ENCODE measurements around the gene POU2F2.

POU2F2 gene

DNA sequence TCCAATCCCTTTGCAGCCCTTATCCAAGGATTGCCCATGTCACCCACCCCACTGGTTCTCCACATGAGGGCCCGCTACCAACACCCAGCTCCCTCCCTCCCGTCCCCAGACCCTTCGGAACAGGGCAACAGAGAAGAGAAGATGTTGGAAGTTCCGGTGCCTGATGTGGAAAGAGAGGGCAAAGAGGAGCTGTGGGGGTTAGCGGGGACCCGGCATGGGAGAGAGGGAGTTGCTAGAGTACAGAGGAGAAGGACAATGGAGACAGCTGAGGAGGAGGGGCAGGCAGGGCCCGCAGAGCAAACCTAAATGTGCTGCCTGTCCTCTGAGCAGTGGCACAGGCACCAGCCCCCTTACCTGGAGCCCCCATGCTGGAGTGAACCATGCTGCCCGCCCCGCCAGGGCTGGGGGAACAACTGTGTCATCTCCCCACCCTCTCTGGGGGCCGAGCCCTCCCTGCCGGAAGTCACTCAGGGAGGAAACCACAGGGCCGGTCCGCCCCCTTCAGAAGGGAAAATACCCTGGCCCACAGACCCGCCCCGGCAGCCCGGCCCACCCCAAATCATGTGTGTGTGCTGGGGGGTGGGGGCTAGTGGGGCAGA is at the start of gene POU2F2:
Gene POU2F2, minus strand, starts transcription at position 417 of the 599 bp plus-strand sequence. Its CDS starts 35 bp downstream, at position 382.
- no peak for DNase-seq

DNA sequence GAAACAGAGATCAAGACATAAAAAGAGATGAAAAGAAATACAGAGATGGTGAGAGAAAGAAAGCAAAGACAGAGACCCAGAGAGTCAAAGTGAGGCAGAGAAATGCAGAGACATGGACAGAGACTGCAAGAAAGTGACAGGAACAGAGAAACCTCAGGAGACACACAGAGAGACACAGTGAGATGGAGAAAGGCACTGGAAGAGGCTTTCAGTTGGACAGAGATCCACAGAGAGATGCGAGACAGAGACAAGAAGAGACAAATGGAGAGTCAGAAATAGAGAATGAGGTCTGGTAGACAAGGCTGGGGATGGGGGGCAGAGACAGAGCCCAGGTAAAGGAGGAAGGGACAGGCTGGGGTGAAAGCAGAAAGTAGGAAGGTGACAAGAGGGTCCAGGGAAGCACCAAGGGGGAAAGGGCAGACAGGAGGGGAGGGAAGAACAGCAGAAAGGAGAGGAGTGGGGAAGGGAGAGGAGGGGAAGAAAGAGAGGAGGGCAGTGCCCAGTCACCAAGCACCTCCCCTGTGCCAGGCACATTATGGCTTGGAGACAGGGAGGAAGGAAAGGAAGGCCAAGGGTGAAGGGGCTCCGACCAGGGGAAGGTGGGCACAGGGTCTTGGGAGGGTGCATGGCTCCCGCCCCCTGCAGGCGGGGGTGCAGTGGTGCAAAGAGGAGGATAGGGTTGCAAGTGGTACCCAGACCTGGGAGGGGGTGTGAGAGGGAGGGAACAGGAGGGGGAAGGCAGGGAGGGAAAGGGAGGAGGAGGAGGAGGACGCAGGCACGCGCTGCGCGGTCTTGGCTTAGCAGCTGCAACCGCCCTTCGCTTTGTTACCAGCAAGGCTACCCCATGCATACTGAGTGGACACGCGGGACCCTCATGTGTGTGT is 46.8 kb upstream of the POU2F2 start:
- peak; percentile 61 for DNase-seq

DNA sequence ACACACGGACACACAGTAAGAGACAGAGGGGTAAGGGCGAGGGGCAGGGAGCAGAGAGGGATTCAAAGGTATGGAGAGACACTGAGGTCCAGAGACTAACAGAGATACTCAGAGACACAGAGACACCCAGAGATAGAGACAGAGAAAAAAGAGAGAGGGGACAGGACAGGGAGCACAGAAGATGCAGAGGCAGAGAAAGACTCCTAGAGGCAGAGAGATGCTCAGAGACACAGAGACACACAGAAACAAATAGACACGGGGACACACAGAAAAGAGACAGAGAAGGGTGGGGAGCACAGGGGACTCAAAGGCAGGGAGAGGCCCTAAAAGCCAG is 45.4 kb upstream of the POU2F2 start:
- no peak for DNase-seq

DNA sequence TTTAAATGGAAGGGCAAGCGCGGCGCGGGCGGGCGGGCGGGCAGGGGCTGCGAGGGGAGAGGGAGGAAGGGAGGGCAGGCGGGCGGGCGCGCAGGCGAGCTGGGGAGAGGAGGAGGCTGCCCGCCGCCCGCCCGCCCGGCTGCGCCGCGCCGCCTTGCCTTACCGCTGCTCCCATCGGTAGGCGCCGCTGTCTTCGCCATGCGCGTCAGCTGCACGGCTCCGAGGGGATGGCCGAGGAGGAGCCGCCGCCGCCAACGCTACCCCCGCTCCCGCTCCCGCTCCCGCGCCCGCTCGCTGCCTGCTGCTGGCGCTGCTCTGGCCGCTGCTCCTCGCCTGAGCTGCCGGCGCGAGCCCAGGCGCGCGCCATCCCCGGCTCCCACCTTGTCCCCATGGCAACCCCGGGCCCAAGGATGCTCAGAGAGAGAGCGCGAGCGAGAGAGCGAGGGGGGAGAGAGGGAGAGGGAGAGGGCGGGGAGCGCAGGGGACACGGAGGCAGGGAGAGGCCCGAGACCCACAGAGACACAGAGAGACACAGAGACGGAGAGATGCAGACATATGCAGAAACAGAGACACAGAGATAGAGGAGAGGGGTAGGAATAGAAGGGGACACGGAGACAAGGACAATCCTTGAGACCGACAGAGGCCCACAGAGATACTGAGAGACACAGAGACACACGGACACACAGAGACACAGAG is 44.9 kb upstream of the POU2F2 start:
- peak; percentile 98 for DNase-seq

DNA sequence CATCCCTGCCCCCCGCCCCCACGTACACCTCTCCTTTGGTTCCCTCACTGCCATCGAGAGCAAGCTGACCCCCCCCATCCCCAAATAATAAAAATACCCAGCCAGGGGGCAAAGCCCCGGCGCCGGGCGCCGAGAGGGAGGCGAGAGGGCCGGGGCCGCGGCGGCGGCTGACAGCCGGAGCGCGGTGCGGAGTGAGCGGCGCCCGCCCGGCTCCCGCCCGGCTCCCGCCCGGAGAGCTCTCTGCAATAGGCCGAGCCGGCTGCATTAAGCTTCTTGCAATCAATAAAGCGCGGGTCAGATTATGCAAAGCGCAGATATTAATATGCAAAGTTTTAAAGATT is 44.4 kb upstream of the POU2F2 start:
- DNase-seq, result peak; percentile 98

DNA sequence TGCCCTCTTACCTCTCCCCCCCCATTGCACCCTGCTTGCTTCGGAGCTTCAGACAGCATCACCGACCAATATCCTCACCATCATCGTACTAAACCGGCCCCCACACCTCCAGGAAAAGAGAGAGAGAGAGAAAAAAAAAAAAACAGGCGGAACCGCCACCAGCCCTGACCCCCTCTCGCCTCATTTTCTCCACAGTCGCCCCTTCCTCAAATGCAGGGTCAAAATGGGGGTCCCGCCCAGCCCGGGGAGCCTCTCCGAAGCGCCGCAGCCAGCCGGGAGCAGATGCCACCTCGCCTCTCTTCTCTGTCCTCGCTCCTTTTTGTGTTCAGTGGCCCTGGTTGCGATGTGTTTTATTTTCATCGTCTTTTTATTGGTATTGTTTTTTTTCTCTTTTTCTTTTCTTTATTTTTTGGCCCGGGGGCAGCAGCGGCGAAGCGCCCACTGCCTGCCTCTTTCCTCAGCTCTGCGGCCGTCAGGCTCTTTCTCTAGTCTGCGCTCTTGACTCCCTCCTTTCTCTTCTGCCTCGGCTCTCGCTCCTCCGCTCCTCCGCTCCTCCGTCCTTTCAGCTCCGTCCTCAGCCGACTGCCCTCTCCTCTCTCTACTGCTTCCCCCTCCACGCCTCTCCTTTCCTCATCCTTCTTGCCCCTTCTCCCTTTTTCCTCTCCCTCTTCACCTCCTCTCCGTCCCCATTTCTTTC is 43.9 kb upstream of the POU2F2 start:
- DNase-seq, result peak; percentile 63

DNA sequence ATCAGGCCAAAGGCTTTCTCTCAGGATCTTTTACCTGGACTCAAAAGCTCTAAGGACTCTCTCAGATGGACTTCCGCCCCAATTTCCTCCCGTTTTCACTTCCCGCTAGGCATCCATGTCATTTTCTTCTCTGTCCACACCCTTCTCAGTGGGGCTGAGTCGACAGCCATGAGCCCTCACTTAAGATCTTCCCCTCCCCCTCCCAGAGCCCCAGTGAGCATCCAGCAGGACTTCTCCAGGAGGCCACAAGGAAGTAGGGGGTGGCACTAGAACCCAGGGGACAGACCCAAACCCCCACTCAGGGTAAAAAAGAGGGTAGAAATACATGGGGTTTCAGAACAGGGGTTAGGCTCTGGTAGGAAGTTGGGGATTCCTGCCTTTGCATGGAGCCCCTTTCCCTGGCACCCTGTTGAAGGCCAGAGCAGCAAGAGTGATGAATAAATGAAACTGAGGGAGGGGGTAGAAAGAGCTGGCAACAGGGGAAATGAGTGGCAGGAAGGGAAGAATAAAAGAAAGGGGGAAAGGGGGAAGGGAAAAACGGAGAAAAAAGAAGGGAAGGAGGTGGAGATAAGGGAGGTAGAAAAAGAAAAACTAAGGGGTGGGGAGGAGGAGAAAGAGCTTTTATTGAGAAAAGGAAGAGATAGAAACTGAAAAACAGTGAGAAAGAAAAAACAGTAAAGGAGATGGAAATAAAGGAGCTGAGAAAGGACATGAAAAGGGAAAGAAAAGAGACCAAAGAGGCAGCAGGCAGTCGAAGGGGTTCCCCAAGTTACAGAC is 42.9 kb upstream of the POU2F2 start:
- peak; percentile 18 for DNase-seq

DNA sequence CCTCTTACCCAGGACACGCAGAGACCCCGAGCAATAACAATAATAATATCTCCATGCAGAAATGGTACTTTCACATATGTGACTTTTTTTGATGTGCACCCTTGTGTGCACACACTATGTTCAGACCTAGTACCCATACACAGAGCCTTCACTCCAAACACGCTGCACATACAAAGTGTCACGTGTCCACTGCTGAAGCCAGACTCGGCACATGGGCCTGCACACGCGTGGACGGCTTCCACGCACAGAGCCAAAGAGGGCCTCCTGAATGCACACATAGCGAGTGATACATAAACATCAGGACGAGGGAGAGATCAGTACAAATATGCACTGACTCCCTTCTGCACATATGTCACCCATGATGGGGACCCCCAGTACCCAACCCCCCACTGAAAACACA is 41.9 kb upstream of the POU2F2 start:
- no peak for DNase-seq

DNA sequence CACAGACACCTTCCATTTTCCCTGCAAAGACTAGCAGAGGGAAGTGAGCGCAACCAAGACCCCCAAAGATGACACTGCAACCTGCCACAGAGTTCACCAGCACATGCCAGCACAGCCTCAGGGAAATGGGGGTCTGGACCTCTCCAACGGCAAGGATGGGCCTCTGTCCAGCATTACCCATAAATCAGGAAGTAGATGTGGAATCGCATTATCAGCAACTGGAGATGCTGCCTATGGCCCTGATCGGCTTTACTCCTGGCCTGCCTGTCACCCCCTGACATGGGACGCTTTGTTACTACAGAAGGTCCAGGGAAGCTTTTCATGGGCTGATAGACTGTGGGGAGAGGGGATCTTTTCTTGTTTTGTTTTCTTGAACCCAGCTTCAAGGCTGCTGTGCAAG is 41.4 kb upstream of the POU2F2 start:
- no peak for DNase-seq

DNA sequence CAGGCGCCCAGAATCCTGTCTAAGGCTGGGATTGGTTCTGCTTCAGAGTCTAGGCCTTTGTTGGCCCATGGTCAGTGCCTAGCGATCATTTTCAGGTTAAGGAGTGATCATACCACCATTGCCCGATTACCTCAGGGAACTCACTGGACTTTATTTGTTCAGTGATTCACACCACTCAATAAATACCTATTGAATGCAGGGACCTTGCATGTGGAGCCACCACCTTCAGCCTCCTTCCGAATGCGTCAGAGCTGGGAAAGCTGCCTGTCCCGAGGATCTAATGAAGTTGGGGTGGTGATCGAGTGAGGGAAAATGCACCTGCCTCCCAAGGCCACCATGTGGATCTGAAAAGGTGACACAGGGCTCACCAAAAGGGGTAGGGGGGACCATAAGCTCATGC is 40.0 kb upstream of the POU2F2 start:
- peak; percentile 71 for DNase-seq

DNA sequence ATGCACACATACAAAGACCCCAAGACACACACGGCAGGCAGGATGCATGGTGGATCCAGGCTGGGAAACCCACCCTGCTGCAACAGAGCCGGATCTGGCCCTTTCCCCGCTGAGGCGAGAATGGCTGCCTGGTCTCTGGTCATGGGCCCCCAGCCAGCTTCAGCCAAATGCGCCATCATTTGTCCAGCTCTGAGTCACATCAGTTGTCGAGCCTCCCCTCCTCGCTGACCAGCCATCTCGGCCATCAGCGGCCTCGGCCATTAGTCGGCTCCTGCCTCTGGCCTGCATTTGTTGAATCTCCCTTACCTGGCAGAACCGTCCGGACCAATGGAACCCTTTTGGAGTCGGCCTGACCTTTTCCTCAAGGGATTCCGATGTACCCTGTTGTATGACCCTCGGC is 38.5 kb upstream of the POU2F2 start:
- no peak for DNase-seq

DNA sequence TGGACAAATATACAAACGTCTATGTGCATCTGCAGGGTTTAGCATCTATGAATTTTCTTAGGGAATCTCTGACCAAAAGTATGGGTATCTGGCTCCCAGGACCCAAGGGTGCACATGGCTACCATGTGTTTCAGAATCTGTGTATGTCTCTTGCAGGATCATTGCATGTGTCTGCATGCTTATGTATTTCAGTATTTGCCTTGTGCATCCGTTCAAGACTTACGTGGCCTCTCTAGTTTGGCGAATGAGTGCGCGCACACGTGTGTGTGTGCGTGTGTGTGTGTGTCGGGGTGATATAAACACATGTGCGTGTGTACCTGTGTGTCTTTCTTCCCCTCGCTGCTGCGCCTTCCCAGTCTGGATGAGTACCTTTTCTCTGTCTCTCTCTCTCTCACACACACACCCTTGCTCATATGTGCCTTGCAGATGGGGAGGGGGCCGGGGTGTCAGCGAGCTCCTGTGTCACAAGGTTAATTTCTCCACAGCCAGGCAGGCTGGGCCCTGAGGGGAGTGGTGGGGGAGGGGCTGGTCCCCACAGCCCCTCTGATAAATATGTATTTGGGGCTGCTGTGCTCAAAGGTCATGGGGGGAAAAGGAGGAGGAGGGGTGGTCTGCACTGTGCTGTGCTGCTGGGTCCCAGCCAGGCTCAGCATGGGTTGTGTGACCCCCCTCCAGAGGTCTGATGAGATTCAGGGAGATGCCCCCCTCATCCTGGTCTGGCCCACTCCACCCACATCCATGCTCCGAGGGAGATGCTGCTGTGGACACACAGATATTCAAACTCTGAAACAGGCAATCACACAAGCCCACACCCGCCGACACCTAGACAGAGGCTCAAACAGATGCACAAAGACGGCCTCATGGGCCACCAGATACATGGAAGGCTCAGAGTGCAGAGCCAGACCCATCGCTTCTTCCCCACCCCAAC is 37.5 kb upstream of the POU2F2 start:
- DNase-seq, result no peak

DNA sequence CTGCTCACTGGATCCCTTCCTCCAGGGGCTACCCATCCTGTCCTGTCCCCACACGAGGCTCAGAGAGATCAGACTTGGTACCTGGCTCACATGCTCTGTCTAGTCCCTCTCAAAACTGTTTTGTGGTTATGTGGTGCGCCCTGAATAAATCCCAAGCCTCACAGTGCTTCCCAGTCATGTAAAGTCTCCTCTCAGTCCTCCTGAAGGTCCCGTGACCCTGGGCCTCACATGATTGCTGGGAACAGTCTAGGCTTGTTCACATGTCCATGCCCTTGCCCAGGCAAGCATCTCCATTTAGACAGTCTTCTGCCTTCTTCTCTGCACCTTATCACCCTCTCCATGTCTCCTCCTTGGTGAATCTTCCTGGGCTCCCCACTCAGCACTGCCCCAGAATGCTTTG is 36.0 kb upstream of the POU2F2 start:
- no peak for DNase-seq

DNA sequence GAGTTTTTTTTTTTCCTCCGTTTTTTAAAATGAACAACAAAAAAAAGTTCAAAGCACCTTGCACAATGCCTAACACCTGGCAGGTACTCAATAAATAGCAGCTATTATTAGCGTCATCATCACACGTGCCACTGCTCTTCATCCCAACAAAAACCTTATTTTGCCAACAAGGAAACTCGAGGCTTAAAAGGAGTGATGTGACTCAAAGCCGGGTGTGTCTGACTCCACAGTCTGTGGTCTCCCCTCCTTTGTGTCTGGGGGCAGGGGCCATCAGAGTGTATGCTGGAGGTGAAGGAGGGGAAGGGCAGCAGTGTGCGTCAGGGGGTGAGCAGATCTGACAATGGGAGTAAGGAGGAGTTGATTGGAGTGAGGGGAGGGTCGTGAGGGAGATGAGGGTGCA is 34.1 kb upstream of the POU2F2 start:
- peak; percentile 49 for DNase-seq

DNA sequence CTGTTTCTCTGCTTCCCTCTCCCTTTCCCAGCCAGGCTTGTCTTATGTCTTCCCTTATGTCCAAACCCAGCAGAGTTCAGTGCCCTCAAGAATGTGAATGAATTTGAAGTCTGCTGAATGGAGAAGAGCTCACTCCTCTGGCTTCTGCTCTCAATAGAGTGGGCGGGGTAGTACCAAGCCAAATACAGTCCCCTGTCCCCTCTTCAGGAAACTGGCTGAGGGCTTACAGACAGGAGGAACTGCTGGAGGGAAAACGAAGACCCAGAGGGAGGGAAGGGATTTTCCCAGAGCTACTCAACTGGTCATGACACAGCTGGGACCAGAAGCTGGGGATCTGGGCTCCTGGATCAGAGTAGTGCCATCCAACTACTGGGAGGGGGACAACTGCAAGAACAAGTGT is 32.9 kb upstream of the POU2F2 start:
- no peak for DNase-seq

DNA sequence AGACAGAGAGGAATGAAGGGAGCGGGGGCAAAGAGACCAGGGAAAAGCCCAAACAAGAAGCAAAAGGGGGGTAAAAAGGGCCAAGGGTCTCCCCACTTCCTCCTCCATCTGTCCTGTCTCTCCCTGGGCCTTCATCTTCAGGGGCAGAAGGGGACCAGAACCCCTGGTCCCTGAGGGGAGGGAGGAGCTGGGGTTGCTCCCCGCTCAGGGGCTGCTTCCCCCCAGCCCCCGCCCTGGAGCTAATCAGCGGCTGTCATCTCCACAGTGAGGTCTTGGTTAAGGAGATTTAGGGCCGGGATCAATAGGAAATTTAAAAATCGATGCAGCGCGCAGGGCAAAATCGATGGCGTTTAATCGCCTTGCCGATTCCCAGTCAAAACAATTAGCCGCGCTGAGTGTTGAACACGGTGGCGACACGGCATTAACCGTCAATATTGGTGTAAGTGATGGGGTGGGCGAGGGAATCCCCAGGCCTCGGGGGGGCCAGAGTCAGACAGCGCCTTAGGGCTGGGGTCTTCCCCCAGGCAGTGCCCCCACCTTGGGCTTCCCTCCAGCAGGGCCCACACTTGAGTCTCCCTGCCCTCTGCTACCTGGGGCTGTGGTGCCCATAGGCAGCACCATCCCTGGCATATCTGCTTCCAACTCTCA is 29.5 kb upstream of the POU2F2 start:
- DNase-seq, result no peak

DNA sequence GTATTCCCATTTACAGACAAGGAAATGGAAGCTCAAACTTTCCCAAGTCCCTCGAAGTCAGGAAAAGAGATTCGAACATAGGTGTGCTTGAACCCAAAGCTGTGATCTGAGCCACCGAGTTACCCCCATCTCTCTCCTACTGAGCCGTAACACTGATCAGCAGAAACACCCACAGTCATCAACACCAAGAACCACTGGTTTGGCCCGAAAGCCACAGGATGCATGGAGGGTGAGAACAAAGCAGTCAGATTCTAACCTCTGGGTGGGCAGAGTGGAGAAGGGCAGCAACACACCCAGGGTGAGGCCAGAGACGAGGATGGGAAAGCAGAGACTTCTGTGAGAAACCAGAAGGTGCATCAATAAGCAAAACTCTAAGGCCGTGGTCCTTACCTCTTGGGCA is 27.7 kb upstream of the POU2F2 start:
- DNase-seq, result no peak

DNA sequence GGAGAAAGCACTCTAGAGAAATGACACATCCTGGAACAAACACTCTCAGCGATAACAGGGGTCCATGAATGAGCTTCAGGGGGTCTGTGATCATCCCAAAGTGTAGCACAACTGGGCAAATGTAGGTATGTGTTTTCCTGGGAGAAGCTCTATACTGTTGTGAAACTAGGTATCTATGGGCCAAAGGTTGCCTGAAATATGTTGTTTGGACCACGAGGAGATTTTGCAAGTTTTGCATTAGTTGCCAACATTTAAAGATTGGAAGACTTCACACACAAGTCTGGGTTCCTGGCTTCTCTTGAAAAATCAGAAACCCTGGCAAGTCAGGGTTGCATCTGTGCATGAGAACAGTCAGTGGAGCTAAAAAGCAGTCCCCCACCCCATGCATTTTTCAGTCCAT is 26.7 kb upstream of the POU2F2 start:
- no peak for DNase-seq

DNA sequence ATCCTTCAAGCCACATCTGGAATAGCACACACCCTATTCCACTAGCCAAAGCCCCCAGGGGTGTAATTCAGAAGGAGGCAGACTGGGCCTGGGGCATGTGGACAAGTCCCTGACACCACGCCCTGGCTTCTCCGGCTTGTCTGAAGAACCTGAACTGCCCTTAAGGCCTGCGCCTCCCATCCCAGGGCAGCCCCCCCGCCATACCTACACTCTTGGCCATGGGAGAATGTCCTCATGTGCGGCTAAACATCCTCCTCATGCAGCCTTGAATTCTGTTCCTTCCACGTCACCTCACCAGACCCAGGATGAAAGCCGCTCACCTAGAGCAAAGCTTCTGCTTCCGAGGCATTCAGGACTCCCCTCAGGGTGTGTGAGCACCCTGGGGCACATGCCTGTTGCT is 24.3 kb upstream of the POU2F2 start:
- no peak for DNase-seq

DNA sequence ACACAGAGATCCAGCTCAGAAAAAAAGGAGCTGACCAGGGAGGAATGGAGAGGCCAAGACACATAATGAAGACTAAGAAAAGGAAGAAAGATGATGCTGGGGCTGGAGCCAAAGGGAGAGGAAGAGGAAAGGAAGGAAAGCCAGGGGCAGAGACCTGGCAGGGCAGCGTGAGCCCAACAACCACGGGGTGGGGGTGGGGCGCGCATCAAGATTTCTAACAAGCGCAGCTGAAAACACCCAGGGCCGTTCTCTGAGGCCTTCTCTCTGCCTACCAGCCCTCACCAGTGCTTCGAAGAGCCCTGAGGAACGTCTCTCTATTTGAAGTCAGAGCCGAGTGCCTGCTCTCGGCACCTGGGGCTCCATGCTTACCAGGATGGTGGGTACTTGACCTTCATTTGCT is 23.6 kb upstream of the POU2F2 start:
- DNase-seq, result no peak

Data from NCI-H146 (cell line).